AG04450 (cell line): ENCODE results near the gene SHB. TPM values are rescaled to one million over a fixed set of nuclear protein-coding genes. Genes with fewer than 3 reads are reported as not detected.

ENCODE experiments used
- CTCF ChIA-PET: fragments of 300-600, 350-600 bp; formaldehyde crosslinking; extraction: SDS; loops from one replicate; lab custom pipeline; 2022; ENCODE audit warnings: antibody characterized with exemption, inconsistent platforms; lab: Charles Lee
- POLR2A ChIA-PET: fragments of 350-600 bp; formaldehyde crosslinking; extraction: SDS; loops from one replicate; lab custom pipeline; 2021; ENCODE audit warnings: antibody characterized with exemption, inconsistent platforms; lab: Yijun Ruan, JAX
- DNase-seq: peaks from one replicate; pipeline ENCODE4 v3.0.0-alpha.2; 2011; ENCODE audit warnings: low read depth, low spot score
- H3K27ac ChIP-seq: one replicate; pipeline ENCODE4 v1.5.1; 2012; ENCODE audit warnings: low read depth, low read length, control low read depth
- H3K27me3 ChIP-seq: one replicate; pipeline ENCODE4 v1.6.0; 2012; ENCODE audit warnings: low read length; ENCODE audit not compliant: control insufficient read depth, insufficient read depth
- H3K4me3 ChIP-seq: 2 replicates; pipeline ENCODE4 v1.5.1; 2011; ENCODE audit warnings: mild to moderate bottlenecking, low read depth, low read length, control low read depth
- H3K9me3 ChIP-seq: 2 replicates; pipeline ENCODE4 v1.5.1; 2012; ENCODE audit warnings: low read length; ENCODE audit not compliant: control insufficient read depth, insufficient read depth
- polyA plus RNA-seq: library from polyadenylated mRNA; depleted of rRNA; stranded (reverse); fragments of >200 nt; gene quantifications from 2 replicates; pipeline ENCODE4 v1.2.3, GENCODE V29; 2011
- TF ChIP-seq, protein P1 (sequence below): IDR thresholded peaks from 2 replicates; pipeline ENCODE4 v1.5.1; 2011; ENCODE audit warnings: low read depth, low read length, control low read depth, inconsistent platforms

The SHB gene
- polyA plus RNA-seq, 1 experiment = 16.7 TPM

DNA sequence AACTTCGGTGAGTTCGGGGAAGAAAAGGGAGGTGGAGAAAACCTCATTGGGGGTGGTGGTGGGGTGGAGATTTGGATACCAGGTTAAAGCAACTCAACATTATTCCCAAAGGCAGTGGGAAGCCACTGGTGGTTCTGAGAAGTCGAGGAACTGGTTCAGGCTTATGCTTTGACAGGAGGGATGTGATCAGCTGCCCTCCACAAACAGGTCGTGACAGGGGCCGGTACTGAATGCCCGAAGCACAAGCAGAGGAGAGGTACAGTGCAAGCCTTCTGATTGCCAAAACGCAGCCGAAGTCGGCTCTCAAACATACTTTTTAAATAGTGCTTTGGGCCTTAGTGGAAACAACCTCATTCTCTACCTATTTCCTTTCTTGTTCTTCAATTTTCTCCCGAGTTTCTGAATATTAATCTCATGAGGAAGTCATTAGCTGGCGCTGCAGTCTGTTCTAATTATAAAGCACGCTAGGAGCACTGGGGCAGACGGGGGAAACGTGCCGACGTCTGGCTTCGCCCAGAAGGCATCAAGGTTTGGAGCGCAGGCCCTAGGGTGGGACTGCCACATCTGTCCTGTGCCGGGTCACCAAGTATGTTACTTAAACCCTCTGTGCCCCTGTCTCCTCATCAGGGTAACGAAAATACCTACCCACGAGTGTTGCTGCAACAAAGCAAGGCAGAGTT, 27.3 kb downstream of the SHB start:
- DNase-seq = no peak
- ChIA-PET POLR2A (no interaction called here), CTCF (no interaction called here)

DNA sequence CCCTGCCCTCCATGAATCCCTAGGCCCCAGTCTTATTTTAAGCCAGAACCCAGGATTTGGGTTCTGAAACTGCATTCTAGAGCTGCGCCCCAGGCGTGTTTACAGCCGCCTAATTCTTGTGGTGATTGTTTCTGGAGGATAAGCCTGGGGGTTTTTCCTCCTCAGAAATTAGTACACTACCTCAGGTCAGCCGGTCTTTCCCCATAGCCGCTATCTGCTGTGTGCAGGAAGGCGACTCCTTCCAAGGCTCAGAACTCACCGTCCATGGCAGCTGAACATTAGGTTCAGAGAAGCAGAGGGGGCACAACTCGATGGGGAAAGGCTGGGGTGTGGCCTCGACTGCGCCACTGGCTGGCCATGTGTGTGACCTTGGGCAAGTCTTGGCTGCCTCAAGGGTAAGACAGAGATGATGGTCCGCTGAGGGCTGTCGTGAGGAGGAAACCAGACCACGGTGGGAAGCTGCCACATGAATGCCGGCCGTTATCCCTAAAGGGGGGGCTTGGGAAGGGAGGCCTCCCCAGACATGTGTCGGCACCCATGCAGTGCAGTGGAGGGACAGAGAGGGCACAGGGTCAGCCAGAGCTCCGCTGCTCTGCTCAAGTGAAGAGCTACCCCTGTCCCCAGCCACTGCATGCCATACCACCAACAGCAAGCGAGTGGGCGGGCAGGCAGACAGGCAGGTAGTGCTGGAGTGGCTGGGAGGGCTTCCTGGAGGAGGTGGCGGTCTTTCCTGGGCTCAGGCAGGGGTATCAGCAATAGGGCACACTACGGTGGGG, 28.9 kb downstream of the SHB start:
- Histone ChIP-seq H3K27me3 (no peaks in the 10 kb centered on the region), H3K9me3 (no peaks in the 10 kb centered on the region), H3K4me3 (no peak overlapping the region), H3K27ac (peak overlapping the region; percentile 57)
- no peak for DNase-seq
- ChIA-PET CTCF (no interaction called here), POLR2A (no interaction called here)
- TF ChIP-seq, protein P1, sequence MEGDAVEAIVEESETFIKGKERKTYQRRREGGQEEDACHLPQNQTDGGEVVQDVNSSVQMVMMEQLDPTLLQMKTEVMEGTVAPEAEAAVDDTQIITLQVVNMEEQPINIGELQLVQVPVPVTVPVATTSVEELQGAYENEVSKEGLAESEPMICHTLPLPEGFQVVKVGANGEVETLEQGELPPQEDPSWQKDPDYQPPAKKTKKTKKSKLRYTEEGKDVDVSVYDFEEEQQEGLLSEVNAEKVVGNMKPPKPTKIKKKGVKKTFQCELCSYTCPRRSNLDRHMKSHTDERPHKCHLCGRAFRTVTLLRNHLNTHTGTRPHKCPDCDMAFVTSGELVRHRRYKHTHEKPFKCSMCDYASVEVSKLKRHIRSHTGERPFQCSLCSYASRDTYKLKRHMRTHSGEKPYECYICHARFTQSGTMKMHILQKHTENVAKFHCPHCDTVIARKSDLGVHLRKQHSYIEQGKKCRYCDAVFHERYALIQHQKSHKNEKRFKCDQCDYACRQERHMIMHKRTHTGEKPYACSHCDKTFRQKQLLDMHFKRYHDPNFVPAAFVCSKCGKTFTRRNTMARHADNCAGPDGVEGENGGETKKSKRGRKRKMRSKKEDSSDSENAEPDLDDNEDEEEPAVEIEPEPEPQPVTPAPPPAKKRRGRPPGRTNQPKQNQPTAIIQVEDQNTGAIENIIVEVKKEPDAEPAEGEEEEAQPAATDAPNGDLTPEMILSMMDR = no peak

More for the DNA sequence above, 27.3 kb downstream of the SHB start:
- Histone ChIP-seq H3K27ac (no peak overlapping the region), H3K9me3 (no peaks in the 10 kb centered on the region), H3K4me3 (no peak overlapping the region), H3K27me3 (no peaks in the 10 kb centered on the region)
- TF ChIP-seq, protein P1 = no peak

DNA sequence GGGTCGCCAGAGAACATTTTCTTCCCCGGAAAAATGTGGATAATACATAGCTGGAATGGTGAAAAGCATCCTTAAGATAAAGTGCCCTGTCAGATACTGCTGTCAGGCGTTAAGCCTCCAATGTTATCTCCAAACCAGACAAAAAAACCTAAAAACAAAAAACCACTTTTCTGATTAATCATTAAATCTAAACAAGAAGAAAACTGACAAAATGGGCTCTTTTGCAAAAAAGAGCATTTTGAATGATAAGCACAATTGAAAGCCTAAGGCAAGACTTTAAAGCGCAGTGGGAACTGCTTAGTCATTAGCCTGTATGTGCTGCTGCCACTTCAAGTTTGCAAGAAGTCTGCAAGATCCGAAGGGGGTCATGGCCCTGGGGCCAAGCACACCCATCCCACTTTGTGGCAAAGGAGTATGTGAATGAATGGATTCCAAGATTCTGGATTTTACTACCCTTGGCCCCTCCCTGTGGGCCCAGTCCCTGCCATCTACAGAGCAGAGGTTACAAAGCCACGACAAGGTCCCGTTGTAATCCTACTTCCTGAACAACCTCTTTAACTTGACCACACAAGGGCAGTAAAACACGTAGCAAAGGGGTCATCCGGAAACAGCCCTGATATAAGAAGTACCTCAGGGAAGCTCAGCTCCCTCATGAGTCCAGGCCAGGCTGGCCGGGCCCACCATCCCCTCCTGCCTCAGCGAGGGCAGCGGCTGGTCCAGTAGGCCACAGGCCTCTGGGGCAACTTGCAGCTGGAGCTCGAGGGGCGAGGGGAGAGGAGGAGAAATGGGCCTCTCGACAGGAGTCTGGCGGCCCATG, 29.7 kb downstream of the SHB start:
- TF ChIP-seq, protein P1 = no peak
- H3K27ac ChIP-seq = peak overlapping the region; percentile 70
- DNase-seq = no peak
- no peaks in the 10 kb centered on the region for H3K9me3 ChIP-seq
- no peaks in the 10 kb centered on the region for H3K27me3 ChIP-seq
- no peak overlapping the region for H3K4me3 ChIP-seq
- CTCF ChIA-PET = no interaction called here
- POLR2A ChIA-PET = interaction anchor here (0.7 kb wide), 1 partner anchor 86 kb away, joined by 3 read pairs; no protein-coding TSS in a partner anchor

DNA sequence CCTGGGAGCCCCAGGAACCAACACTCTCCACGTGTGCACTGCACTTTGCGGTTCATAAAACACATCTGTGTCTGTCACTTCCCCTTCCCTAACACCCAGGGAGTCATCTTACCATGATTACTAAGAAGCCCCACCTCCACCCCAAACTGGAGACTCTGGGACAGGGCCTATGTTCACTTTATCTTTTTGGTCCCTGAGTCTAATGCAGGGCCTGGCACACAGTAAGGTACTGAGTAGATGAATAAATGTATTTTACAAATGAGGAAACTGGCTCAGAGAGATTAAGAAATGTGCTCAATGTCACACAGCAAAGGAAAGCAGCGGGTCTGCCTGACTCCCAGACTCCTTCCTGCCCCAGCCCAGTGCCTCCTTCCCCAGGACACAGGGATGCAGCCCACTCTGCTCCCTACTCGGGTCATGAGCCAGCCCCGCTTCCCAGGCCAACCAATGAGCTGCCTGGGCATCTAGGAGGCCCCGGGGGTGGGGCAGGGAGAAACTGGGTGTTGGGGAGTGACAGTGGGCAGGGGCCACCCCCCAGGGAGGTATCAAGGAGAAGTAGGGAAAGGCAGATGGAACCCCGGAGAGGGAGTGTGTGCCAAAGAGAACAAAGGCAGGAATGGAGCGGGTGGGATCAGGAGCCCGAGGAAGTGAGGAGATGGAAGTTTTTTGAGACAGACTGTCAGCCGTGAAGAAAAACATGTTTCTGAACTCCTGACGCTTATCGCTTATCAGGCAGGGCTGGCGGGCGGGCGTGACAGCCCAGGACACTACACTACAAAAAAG, 30.5 kb downstream of the SHB start:
- Histone ChIP-seq H3K27ac (peak overlapping the region; percentile 70), H3K27me3 (no peaks in the 10 kb centered on the region), H3K4me3 (no peak overlapping the region), H3K9me3 (no peaks in the 10 kb centered on the region)
- ChIA-PET CTCF (no interaction called here), POLR2A (interaction anchor here (0.7 to 2.7 kb wide), 2 partner anchors 30 to 86 kb away, joined by 3 to 8 read pairs; no protein-coding TSS in a partner anchor)
- DNase-seq = no peak
- TF ChIP-seq, protein P1 = no peak
